GM19324 (cell line): ENCODE results near the gene PRKD2.

Experiments used
- ATAC-seq: cut with Tn5 transposase; IDR thresholded peaks from one replicate; pipeline ENCODE4 v1.9.1; 2021; ENCODE audit warnings: mild to moderate bottlenecking, moderate library complexity; ENCODE audit not compliant: unreplicated experiment, low FRiP score

The PRKD2 gene

GRCh38 chr19:46725036-46725820, 8.3 kb upstream of the PRKD2 start:
- ATAC-seq: no peak

- no peak for ATAC-seq
Observed at GRCh38 chr19:46724468-46724867, 7.6 kb upstream of the PRKD2 start.

- ATAC-seq: no peak
Observed at GRCh38 chr19:46723471-46723870, 6.6 kb upstream of the PRKD2 start.

- ATAC-seq: no peak
Observed at GRCh38 chr19:46723023-46723461, 6.1 kb upstream of the PRKD2 start.

GRCh38 chr19:46722421-46723022, 5.6 kb upstream of the PRKD2 start:
- ATAC-seq: no peak

- ATAC-seq: no peak
Observed at GRCh38 chr19:46722004-46722380, 5.1 kb upstream of the PRKD2 start.

- ATAC-seq: no peak
Observed at GRCh38 chr19:46721269-46722003, 4.5 kb upstream of the PRKD2 start.

GRCh38 chr19:46720503-46721239, 3.8 kb upstream of the PRKD2 start:
- ATAC-seq: no peak

- no peak for ATAC-seq
Observed at GRCh38 chr19:46719629-46720502, 3.0 kb upstream of the PRKD2 start.

GRCh38 chr19:46718934-46719622, 2.2 kb upstream of the PRKD2 start:
- ATAC-seq: no peak

- no peak for ATAC-seq
Observed at GRCh38 chr19:46718157-46718933, 1.4 kb upstream of the PRKD2 start.

GRCh38 chr19:46717716-46718143, 816 bp upstream of the PRKD2 start:
- no peak for ATAC-seq

- ATAC-seq: no peak
Observed at GRCh38 chr19:46716672-46717033, 261 bp downstream of the PRKD2 start.

- ATAC-seq: no peak
Observed at GRCh38 chr19:46715975-46716671, 791 bp downstream of the PRKD2 start.

- ATAC-seq: no peak
Observed at GRCh38 chr19:46715620-46715974, 1.3 kb downstream of the PRKD2 start.

GRCh38 chr19:46714444-46715106, 2.3 kb downstream of the PRKD2 start:
- ATAC-seq: no peak

- no peak for ATAC-seq
Observed at GRCh38 chr19:46713781-46714443, 3.0 kb downstream of the PRKD2 start.
